Measurements from ENCODE around the gene RIOK3. TPM values are rescaled to one million over a fixed set of nuclear protein-coding genes. Genes with fewer than 3 reads are reported as not detected.

Gene RIOK3
- total RNA-seq, 1 donor from 2014 or later, result 93.3 TPM

- DNase-seq, result no peak
Measured at GRCh38 chr18:23530195-23530594, 77.1 kb downstream of the RIOK3 start.

- no peak for DNase-seq
Measured at GRCh38 chr18:23531912-23532311, 78.8 kb downstream of the RIOK3 start.

Small RNA genes within 50 kb of the gene (small RNA-seq; reads per million reads assigned to genes)
- gene AC026634.1 (ENCODE audit: low replicate concordance) (not detected), gene RF00019 (ENCODE audit: low replicate concordance) (not detected)

Other genes with a start within 250 kb of the RIOK3 start
- gene RMC1, start 50.2 kb downstream of the RIOK3 start, total RNA-seq, result 10.4 TPM
- 30.4 TPM for gene NPC1, start 133.2 kb downstream of the RIOK3 start, total RNA-seq
- gene ANKRD29, start 209.6 kb downstream of the RIOK3 start, total RNA-seq, result 9.2 TPM
- 37.0 TPM for gene LAMA3, start 236.2 kb downstream of the RIOK3 start, total RNA-seq